ENCODE measurements around the gene TRIM65.

The TRIM65 gene

DNA sequence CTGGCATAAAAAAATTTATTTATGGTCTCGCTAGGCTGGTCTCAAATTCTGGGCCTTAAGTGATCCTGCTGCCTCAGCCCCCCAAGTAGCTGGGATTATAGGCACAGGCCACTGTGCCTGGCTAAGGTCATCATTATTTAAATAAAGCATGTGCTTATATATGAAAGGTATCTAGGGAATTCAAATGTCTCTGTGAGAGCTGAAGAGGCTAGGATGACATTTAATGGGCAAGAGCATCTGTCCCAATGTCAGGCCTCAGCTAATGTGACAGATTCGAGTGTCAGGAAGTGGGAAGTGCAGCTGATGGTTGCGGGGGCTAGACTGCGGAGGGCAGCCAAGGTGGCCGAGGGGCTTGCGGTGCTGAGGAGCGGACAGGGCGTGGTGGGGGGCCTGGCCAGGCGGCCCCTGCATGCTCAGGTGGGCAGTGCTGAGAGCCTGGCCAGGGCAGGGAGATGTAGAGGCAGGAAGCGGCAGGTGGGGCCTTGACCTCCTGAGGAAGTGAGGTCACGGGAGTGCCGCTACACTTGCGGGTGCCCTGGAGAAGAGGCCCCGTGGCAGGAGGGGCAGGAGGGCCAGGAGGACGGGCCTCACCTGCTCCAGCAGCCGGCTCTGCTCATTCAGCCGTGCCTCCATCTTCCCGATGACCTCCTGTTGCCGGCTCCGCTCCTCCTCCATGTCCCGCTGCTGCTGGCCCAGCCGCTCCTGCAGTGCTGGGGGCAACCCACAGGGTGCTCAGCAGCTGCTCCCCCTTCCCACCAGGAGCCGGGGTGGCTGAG lies 20.6 kb upstream of the TRIM65 start:
- peak; percentile 80 for DNase-seq

DNA sequence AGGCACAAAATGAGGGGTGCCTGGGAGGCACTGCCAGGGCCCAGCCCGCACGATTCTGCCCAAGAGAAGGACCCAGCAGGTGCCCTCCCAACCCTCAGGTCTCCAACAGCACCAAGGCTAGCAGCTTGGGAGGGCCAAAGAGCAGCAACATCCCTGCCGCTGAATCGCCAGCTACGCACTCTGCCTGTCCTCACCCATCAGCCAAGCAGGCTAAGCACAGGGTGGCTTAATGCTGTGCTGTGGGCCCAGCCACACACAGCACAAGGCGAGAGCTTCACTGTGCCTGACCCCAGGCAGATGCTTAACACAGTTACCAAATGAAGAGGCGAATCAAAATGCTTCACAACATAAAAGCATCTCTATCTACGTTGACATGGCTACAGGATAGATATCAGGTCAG lies 18.5 kb upstream of the TRIM65 start:
- DNase-seq: no peak

DNA sequence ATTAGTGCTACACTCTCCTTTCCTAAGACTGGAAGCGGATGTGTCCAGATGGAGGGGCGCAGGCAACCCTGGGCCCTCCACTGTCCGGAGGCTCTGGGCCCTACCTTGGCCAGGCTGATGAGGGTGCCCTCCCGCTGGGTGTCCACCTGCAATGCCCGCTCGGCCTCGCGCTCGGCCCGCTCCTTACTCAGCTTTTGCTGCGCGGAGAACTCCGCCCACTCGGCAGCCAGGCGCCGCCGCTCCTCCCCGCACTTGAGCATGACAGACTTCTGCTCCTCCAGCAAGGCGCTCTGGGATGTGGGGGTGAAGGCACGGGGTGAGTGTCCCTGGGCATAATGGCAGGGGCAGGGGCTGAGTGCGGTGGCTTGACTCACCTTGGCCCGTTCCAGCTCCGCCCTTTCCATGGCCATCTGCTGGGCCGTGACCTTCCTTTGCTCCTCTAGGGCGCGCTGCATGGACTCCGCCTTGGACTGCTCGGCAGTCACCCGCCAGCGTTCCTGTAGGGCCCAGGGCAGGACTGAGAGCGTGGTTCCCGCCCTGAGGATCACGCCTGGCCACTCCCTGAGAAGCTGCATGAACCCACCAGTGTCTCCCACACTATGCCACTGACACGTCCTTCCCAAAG lies 18.0 kb upstream of the TRIM65 start:
- DNase-seq: no peak

DNA sequence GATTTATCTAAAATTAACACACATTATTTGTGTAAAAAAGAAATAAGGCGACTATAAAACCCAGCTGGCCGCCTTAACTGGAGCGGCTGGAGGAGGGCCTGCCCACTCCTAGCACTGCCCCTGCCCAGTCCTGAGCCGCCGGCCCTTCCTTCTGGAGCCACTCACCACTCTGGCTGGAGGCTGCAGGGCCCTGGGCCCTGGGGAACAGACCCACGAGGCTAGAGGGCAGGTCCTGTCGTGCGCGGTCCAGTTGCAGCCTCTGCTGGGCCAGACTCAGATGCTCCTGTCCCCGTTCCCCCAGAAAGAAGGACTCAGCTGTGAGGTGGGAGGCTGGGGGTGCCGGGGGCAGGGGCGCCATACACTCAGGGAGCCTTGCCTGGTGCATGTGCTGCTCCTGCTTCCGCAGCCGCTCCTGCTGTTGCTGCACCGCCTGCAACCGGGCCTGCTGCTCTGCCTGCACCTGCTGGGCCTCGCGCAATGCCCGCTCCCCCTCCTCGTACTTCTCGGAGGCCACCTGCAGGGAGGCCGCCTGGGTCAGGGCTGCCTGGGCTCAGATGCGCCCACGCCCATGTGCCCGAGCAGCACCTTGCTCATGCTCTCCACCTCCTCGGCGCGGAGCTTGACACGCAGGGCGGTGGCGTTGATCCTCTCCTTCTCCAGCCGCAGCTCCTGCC lies 16.9 kb upstream of the TRIM65 start:
- no peak for DNase-seq

DNA sequence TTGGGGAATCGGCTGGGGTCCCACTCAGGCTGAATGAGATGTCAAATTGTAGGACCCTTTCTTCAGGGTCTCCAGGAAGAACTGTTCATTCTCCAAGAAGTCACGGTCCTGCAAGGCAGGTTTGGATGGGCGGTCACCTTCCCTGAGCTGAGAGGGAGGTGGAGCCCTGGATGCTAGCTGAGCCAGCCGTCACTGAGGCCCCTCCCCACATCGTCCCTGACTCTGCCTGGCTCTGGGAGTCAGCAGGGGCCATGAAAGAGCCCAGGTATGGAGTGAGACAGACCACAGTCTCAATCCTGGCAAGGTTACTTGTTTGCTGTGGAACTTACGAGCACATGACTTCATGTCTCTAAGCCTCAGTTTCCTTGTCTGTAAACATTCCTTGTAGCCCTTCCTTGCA lies 13.9 kb upstream of the TRIM65 start:
- DNase-seq: no peak

DNA sequence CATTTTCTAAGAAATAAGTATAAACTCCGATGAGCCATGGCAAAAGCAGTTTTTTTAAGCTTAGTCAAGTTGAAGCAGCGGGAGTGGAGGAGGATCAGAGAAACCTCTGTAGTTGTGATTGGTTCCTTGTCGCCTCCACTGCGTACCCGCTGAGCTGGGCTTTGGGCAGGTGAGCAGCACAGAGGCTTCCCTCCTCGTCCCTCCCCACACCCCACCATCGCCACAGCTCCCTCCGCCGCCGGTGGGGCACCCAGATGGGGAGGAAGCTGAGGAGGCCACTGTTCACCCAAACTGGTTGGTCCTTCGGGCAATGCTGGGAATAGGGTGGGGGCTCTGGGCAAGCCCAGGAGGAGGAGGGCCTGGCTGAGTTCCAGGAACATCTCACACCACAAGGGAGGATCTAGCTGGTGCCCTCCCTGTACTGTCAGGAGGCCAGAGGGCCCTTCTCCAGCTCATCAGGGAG lies 13.1 kb upstream of the TRIM65 start:
- peak; percentile 96 for DNase-seq

DNA sequence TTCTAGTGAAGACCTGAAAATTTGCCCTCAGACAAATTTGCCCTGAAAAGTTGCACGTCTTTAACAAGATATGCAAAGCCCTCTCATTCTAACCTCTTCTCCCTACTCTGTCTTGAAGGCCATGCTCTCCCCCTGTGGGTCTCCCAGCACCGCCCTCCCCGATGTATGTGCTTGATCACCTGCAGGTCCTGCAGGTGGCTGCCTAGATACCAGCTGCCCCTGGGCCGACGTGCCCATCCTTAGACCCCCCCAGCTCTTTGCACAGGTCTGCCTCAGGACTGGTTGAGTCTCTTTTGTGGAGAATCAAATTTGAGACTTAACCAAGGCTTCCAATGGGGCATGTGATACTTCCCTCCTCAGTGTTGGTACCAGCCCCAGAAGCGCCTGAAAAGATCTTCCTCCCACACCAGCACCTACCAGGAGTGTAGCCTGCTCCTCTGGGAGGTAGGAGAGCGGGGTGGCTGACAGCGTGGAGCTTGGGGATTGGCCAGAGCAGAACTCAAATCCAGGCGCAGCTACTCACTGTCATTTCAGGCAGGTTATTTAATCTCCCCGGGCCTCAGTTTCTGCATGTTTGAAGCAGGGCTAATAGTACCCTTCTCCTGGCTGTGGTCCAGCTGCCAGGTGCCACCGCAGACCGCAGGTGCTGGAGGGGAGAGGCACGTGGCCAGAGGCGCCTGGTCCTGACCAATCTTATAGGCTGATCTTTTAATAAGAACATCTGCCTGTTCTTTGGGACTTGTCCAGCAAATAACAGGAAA lies 12.5 kb upstream of the TRIM65 start:
- DNase-seq: peak; percentile 96

DNA sequence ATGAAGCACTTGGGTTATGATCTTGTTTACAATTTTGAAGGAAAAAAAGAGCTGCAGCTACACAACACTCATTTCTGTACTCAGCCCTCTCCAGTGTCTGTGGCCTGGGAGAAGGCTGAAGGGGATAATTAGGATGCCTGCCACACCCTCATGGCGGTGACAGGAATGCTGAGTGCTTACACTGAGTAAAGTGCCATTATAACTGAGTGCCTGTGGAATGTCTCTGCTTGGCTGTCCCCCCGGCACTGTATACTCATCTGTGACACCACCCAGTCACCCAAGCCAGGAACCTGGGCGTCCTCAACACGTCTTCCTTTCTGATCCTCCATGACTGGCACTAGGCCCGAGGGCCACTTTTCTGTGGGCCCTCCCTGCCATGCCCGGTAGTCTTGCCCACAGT lies 11.4 kb upstream of the TRIM65 start:
- DNase-seq: no peak

DNA sequence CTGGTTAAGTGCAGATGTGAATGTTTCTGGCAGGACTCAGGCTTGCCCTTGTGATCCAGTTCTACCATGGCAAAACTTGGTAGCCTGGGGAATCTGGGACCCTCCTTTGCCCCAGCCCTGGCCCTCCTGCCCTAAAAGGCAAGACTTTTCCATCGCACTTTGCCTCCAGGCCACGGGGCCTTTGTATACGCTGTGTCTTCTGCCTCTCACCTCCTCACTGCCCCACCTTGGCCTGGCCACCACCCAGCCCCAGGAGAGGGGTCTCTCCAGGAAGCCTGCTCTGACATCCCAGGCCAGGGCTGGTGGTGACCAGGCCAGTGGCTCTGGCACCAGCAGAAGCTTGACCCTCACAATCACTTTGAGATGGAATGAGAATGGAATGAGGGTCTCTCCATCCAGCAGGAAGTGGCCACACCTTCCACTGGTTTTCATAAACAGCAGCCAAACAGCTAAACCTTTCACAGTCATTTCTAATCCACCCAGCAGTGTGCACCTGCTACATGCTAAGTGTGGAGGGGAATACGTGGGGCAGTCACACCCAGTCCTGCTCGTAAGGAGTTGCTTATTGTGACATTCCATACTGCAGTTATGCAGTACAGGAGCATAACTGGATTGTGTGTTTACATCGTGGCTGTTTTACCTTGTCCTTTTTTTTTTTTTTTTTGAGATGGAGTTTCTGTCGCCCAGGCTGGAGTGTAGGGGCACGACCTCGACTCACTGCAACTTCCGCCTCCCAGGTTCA lies 9.6 kb upstream of the TRIM65 start:
- no peak for DNase-seq

DNA sequence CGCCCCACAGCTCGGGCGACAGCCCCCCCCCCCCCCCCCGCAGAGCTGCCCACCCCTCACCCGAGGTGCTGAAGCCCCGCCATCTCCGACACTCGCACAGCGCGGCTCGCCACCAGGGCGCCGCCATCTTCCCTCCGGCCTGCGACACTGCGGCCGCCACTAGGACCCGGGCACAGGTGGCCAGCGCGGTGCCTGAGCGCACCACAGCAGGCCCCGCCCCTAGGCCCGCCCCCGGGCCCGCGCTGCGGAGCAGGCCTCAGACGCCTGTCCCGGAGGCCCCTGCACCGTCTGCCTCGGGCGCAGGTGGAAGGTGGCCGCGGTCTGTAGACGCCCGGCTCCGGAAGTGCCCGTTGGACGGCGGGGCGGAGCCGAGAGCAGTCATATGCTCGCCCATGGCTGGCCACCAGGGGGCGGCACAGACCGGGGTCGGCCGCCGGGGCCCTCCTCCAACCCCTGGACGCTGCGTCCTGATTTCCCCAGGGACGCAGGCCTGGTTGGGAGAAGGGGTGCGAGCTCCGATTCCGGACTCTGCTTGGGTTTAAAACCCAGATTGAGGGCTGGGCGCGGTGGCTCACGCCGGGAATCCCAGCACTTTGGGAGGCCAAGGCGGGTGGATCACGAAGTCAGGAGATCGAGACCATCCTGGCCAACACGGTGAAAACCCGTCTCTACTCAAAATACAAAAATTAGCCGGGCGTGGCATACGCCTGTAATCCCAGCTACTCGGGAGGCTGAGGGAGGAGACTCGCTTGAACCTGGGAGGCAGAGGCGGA lies 8.2 kb upstream of the TRIM65 start, which contains the start of gene MRPL38:
MRPL38 (minus strand) TSS at position 136 of the 773 bp plus-strand sequence; CDS start at position 127, 9 bp downstream.
- peak; percentile 95 for DNase-seq

DNA sequence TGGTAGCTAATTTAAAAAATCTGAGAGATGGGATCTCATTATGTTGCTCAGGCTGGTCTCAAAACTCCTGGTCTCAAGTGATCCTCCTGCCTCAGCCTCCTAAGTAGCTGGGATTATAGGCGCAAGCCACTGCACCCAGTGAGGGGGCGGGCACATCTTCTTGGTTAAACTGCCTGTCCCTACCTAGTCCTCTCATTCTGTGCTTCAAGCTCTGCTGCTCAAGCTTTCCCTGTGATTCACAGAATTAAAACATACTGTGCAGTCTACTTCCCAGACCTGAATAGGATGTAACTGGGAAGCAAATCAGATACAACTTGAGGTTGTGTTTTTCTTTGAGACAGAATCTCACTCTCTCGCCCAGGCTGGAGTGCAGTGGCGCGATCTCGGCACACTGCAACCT lies 5.7 kb upstream of the TRIM65 start:
- no peak for DNase-seq

DNA sequence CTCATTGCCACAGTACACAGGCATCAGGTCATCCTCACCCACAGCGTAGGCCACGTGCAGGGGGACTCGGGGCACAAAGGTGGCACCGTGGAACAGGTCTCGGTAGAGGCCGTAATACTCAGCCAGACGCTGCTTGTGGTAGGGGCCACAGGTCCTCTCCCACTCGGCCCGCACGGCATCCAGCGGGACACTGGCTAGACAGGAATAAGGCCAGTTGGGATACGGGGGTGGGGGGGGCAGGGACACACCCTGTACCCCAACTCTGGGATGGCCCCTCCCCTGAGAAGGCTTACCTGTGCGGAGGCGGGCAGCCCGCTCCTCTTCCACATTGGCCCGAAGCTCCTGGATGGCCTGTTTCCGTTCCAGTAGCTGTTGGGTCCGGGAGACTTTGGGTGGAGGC lies 5.0 kb upstream of the TRIM65 start:
- no peak for DNase-seq

DNA sequence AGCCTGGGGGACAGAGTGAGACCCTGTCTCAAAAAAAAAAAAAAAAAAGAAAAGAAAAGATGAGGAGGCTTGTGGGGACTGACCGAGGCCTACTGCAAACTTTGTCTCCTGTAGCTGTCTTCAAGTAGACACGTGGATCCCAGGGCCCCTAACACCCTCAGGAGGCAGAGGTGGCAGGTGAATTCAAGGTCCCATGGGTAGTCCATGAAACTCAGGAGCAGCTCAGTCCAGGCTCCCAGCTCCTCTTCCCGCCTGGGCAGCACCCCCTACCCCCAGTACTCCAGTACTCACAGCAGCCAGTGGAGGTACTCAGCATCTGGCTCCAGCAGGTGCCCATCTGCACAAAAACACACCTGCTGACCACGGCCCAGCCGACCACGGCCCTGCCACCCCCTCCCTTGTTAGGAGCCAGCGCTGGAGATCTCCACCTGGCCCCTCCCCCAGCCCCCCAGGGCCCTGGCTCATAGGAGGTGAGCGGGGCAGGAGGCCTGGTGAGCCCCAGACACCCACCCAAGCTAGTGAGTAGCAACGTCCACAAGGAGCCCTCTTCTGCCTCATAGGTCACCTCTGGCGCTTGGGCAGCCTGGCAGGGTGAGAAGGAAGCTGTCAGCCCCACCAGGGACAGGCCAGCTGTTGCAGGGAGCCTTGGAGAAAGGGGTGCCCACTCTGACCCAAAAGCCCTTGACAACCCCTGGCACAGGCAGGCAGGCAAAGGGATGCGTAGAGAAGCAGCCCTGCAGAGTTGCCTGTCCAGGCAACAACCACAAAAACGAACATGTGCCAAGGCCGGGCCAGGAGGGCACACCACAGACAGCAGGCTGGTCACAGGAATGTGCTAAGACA lies 4.2 kb upstream of the TRIM65 start:
- DNase-seq: no peak

DNA sequence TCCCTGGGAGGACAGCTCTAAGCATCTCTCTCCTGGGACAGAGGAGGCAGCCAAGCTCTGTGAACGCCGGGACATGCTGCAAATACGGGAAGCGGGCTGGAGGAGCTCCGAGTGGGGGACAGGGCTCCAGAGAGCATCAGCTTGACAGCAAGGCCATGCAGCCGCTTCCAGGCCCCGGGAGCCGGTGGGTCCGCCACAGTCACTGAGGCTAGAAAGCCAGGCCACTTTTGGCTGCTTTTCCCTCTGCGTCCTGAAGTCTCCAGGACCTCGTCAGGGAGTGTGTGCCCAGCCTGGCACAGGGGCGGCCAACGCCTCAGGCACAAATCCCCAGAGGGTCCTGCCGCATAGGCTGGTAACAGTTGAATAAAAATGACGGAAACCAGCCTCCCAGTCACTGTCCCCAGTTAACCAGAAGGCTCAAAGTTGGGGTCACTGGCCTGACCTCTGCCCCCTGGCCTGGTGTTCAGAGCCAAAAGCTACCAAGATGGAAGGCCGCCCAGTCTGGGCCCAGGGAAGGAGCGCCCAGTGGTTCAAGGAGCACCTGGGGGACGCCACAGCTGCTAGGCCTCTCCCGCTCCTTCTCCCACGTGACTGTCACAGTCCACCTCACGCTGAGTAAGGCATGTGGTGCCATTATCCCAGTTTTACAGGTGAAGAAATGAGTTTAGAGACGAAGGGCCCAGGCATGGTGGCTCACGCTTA lies 3.2 kb upstream of the TRIM65 start:
- DNase-seq: no peak

DNA sequence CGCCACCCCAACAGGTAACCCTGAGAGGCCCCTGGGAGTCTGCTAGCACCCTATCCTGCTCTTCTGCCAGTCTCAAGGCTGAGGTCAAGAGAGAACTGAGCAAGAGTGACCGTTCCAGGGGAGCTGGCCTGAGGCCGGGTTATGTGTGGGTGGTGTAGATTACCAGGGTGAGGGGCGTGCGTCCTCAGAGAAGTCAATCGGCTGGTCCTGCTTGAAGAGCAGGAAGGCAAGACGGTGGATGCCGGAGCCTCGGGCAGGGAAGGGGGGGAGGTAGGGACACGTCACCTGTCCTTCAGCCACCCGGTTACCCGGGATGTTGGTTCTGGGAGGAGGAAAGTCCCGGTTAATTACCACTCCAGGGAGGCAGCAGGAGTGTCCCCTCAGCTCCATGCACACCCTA lies 2.6 kb upstream of the TRIM65 start:
- no peak for DNase-seq

DNA sequence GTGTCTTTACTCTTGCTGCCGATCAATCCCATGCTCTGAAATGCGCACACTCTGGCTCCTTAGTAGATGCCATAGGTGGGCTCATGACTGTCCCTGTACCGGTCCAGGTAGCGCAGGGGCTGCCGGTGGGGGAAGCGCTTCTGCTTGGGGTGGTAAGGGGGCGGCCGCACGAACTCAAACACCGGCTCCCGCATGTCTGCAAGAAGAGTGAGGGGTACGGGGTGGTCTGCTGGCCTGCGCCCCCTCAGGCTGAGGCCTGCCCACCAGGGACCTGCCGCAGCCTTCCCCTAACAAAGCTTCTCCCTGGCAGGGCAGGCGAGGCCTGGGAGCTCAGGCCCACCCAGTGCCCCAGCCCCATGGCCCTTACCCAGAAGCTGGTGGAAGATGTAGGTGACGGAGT lies 2.0 kb upstream of the TRIM65 start:
- no peak for DNase-seq

DNA sequence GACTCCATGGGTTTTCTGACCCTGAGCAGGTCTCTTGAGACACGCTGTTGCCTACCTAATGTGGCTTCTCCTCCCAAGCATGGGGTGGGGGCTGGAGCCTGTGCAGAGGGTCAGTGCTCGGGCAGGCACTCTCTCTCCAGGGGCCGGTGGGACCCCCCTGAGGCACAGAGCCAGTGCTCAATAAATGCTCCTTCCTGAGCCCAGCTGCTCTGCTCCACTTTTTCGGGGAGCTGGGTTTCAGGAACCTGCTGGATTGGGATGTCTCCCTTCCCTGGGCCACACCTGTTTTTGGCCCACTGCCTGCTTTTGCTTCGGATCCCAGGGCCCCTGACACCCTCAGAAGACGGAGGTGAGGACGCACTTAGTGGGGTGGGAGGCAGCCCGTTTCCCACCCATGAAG lies 1.3 kb upstream of the TRIM65 start:
- DNase-seq: no peak

DNA sequence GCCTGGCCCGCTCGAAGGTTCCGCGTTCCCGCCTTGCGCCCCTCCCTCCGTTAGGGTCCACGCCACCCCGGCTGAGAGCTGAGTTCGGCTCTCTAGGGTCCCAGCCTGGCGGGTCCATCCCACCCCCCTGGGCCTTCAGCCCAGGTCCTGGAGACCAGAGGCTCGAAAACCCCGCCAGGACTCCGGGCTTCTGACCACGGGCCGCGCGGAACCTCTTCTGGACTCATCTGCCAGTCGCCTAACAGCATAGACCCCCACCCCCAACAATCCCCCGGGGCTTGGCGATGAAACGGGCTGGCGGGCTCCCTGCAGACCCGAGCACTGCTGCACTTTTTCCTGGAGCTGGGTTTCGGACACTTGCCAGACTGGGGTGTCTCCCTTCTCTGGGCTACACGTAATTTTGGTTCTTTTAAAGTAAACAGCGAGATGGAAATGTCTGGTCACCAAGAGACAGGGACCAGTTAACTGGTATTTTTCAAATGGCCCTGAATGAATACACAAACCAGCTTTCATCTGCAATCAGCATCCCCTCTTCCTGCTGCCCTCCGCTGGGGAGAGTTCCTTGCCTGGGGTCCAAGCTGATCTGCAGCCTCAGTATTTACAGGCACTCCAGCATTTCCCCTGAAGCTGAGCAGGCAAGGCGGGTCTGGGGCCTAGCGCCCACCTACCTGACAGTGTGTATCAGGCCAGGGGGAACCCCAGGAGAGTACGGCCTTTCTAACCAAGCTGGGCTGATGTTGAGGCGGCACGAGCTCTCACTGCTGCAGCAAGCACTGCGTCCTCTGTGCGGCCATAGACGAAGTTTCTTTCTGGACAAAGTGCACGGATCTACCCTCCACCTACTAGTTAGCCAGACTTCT lies 639 bp upstream of the TRIM65 start:
- no peak for DNase-seq
